ENCODE measurements around the gene COL6A6.
A peak's percentile ranks its signal among the peaks of the same experiment; 100 is the strongest.
"Not testable (repeated sequence)": the region's sequence is repeated elsewhere in the genome, so short reads cannot be mapped to it uniquely, and the experiment has no call there.

The COL6A6 gene

GRCh38 chr3:130537673-130538304 lies 20.8 kb downstream of the COL6A6 start:
- Histone ChIP-seq H3K27ac (no peak overlapping the region), H3K4me3 (ENCODE audit: low read depth, low read length) (no peak overlapping the region), H3K36me3 (no peaks in the 10 kb centered on the region), H3K27me3 (ENCODE audit: insufficient read depth, low read depth, severe bottlenecking) (peaks cover 5% of the 10 kb centered on the region), H3K9me3 (ENCODE audit: severe bottlenecking) (no peaks in the 10 kb centered on the region)
- DNase-seq, result no peak
- no peak for TF ChIP-seq CTCF (IDR thresholded peaks at IDR 0.05; ENCODE audit: low read depth, low read length)

DNA sequence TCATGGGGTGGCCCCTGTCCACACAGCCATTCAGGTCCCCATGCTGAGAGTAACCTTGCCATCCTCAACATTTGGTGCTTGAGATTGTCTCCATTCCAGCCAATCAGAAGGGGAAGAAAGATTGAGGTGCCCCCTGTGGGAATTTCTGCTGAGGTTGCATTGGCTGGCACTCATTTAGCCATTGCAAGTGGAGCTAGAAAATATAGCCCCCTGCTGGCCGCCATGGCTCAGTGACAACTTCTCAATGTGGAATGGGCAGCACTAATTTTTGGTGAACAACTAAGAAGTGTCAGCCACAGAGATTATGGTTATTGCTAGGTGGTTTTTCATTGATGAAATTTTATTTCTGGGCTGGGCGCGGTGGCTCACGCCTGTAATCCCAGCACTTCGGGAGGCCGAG lies 22.0 kb downstream of the COL6A6 start:
- no peaks in the 10 kb centered on the region for H3K9me3 ChIP-seq (ENCODE audit: severe bottlenecking)
- no peak overlapping the region for H3K4me3 ChIP-seq (ENCODE audit: low read depth, low read length)
- peaks cover 5% of the 10 kb centered on the region for H3K27me3 ChIP-seq (ENCODE audit: insufficient read depth, low read depth, severe bottlenecking)
- H3K36me3 ChIP-seq, result no peaks in the 10 kb centered on the region
- H3K27ac ChIP-seq, result no peak overlapping the region
- DNase-seq, result peak; percentile 66
- peak; percentile 67 for TF ChIP-seq CTCF (IDR thresholded peaks at IDR 0.05; ENCODE audit: low read depth, low read length)

GRCh38 chr3:130543322-130543721 lies 26.3 kb downstream of the COL6A6 start:
- Histone ChIP-seq H3K36me3 (no peaks in the 10 kb centered on the region), H3K27ac (no peak overlapping the region), H3K9me3 (ENCODE audit: severe bottlenecking) (no peaks in the 10 kb centered on the region), H3K27me3 (ENCODE audit: insufficient read depth, low read depth, severe bottlenecking) (no peaks in the 10 kb centered on the region), H3K4me3 (ENCODE audit: low read depth, low read length) (no peak overlapping the region)
- no peak for DNase-seq
- no peak for TF ChIP-seq CTCF (IDR thresholded peaks at IDR 0.05; ENCODE audit: low read depth, low read length)

GRCh38 chr3:130546920-130547679 lies 30.1 kb downstream of the COL6A6 start:
- no peak for DNase-seq
- Histone ChIP-seq H3K27ac (no peak overlapping the region), H3K36me3 (no peaks in the 10 kb centered on the region), H3K9me3 (ENCODE audit: severe bottlenecking) (no peaks in the 10 kb centered on the region), H3K27me3 (ENCODE audit: insufficient read depth, low read depth, severe bottlenecking) (no peaks in the 10 kb centered on the region), H3K4me3 (ENCODE audit: low read depth, low read length) (no peak overlapping the region)
- TF ChIP-seq CTCF (IDR thresholded peaks at IDR 0.05; ENCODE audit: low read depth, low read length), result no peak

DNA sequence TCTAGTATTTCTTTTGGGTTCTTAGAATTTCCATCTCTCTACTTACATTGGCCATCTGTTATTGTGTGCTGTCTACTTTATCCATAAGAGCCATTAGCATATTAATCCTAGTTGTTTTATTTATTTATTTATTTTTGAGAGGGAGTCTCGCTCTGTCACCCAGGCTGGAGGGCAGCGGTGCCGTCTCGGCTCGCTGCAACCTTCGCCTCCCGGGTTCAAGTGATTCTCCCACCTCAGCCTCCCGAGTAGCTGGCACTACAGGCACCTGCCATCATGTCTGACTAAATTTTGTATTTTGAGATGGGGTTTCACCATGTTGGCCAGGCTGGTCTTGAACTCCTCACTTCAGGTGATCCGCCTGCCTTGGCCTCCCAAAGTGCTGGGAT lies 30.7 kb downstream of the COL6A6 start:
- H3K36me3 ChIP-seq; H3K9me3 ChIP-seq (ENCODE audit: severe bottlenecking); H3K27ac ChIP-seq; H3K27me3 ChIP-seq (ENCODE audit: insufficient read depth, low read depth, severe bottlenecking); H3K4me3 ChIP-seq (ENCODE audit: low read depth, low read length); DNase-seq: not testable (repeated sequence)

- DNase-seq, result no peak
- no peak for TF ChIP-seq CTCF (IDR thresholded peaks at IDR 0.05; ENCODE audit: low read depth, low read length)
- Histone ChIP-seq H3K27me3 (ENCODE audit: insufficient read depth, low read depth, severe bottlenecking) (no peaks in the 10 kb centered on the region), H3K9me3 (ENCODE audit: severe bottlenecking) (peaks cover 3% of the 10 kb centered on the region), H3K36me3 (no peaks in the 10 kb centered on the region), H3K4me3 (ENCODE audit: low read depth, low read length) (no peak overlapping the region), H3K27ac (no peak overlapping the region)
Observed at GRCh38 chr3:130548356-130548755, 31.4 kb downstream of the COL6A6 start.

Measured in WERI-Rb-1 (cell line).